GM19463 (cell line): ENCODE data around the gene ITSN1.

Experiments used
- ATAC-seq: cut with Tn5 transposase; IDR thresholded peaks from one replicate; pipeline ENCODE4 v1.9.1; 2021; ENCODE audit warnings: mild to moderate bottlenecking, moderate library complexity; ENCODE audit not compliant: unreplicated experiment

The ITSN1 gene

GRCh38 chr21:33802481-33802880, 160.2 kb downstream of the ITSN1 start:
- ATAC-seq: no peak

GRCh38 chr21:33808715-33809367, 166.5 kb downstream of the ITSN1 start:
- ATAC-seq: no peak

GRCh38 chr21:33810766-33811165, 168.5 kb downstream of the ITSN1 start:
- ATAC-seq: no peak

GRCh38 chr21:33811167-33812010, 169.1 kb downstream of the ITSN1 start:
- ATAC-seq: no peak

- no peak for ATAC-seq
Measured at GRCh38 chr21:33813832-33814365, 171.6 kb downstream of the ITSN1 start.

GRCh38 chr21:33815143-33815707, 172.9 kb downstream of the ITSN1 start:
- no peak for ATAC-seq

GRCh38 chr21:33816174-33816573, 173.9 kb downstream of the ITSN1 start:
- ATAC-seq: no peak

GRCh38 chr21:33817138-33817537, 174.8 kb downstream of the ITSN1 start:
- ATAC-seq: no peak

- ATAC-seq: no peak
Measured at GRCh38 chr21:33817663-33818451, 175.6 kb downstream of the ITSN1 start.

GRCh38 chr21:33820230-33820770, 178.0 kb downstream of the ITSN1 start:
- no peak for ATAC-seq

- ATAC-seq: no peak
Measured at GRCh38 chr21:33820798-33821197, 178.5 kb downstream of the ITSN1 start.

- no peak for ATAC-seq
Measured at GRCh38 chr21:33821503-33822322, 179.4 kb downstream of the ITSN1 start.

GRCh38 chr21:33824156-33824941, 182.0 kb downstream of the ITSN1 start:
- no peak for ATAC-seq

GRCh38 chr21:33825419-33825818, 183.1 kb downstream of the ITSN1 start:
- no peak for ATAC-seq

GRCh38 chr21:33825915-33826314, 183.6 kb downstream of the ITSN1 start:
- no peak for ATAC-seq

- ATAC-seq: no peak
Measured at GRCh38 chr21:33828083-33828482, 185.8 kb downstream of the ITSN1 start.

- ATAC-seq: no peak
Measured at GRCh38 chr21:33828577-33828976, 186.3 kb downstream of the ITSN1 start.

- ATAC-seq: no peak
Measured at GRCh38 chr21:33829844-33830243, 187.5 kb downstream of the ITSN1 start.
